K562 (cell line): Measurements from ENCODE around the gene PRKD2. TPM values are rescaled to one million over a fixed set of nuclear protein-coding genes. Genes with fewer than 3 reads are reported as not detected.
A peak's percentile ranks its signal among the peaks of the same experiment; 100 is the strongest.

ENCODE experiments used
- ATAC-seq: fragments of 200-7000 bp; cut with Tn5 transposase; 3 replicates; pipeline ENCODE4 v1.9.1; 2020; ENCODE audit warnings: moderate library complexity
- BruUV-seq: library from RNA; stranded (reverse); fragments of 400-500 nt; replicated peaks from 2 replicates; lab custom pipeline; 2021; lab: Mats Ljungman, UMichigan
- CTCF ChIA-PET: fragments of 300-600 bp; formaldehyde crosslinking; extraction: SDS; loops from one replicate; lab custom pipeline; 2021; ENCODE audit warnings: low intra/inter-chr PET ratio; lab: Yijun Ruan, JAX
- POLR2A ChIA-PET: fragments of 300-600, 350-650 bp; sonication (Branson Sonifier 250); formaldehyde crosslinking; extraction: SDS; loops from one replicate; lab custom pipeline; 2021; ENCODE audit warnings: antibody characterized with exemption, inconsistent platforms; lab: Yijun Ruan, JAX
- DNase-seq, 4 experiments: peaks; one replicate each; pipeline versions ENCODE4 v3.0.0 to v3.0.0-alpha.2; 2011 to 2018; ENCODE audit warnings: low spot score in 3 of 4, mixed read lengths in 3 of 4; ENCODE audit errors: extremely low read depth in 1 of 4
- FAIRE-seq: peaks from 2 replicates; lab custom pipeline; 2011; peaks lifted over from hg19 to GRCh38; lab: Jason Lieb, UNC
- H2AFZ ChIP-seq: 2 replicates; pipeline ENCODE4 v1.6.0; 2011; ENCODE audit warnings: low read depth, low read length, control low read depth, inconsistent platforms
- H3K27ac ChIP-seq: fragments of 200-600 bp; 3 replicates; pipeline ENCODE4 v1.8.0; 2011; ENCODE audit warnings: low read depth, mild to moderate bottlenecking, control low read depth, inconsistent platforms, low read length, moderate library complexity, mixed read lengths; ENCODE audit errors: extremely low read depth
- H3K27me3 ChIP-seq, 2 experiments: fragments of 300-600 bp in 1 of 2; 2 replicates in 1 of 2; 3 replicates in 1 of 2; pipeline versions ENCODE4 v1.6.0 to v1.8.0; 2011; ENCODE audit warnings: inconsistent platforms in 2 of 2, low read length in 2 of 2, mild to moderate bottlenecking in 1 of 2, mixed read lengths in 1 of 2, moderate library complexity in 1 of 2; ENCODE audit not compliant: control insufficient read depth in 2 of 2, insufficient read depth in 2 of 2
- H3K36me3 ChIP-seq: fragments of 300-600 bp; 3 replicates; pipeline ENCODE4 v1.8.0; 2011; ENCODE audit warnings: mild to moderate bottlenecking, low read length, inconsistent platforms; ENCODE audit not compliant: control insufficient read depth, insufficient read depth
- H3K4me1 ChIP-seq, 2 experiments: fragments of 200-600 bp in 1 of 2; replicated peaks in 1 of 2; 2 replicates in 1 of 2; 3 replicates in 1 of 2; pipeline versions ENCODE4 v1.5.1 to v1.8.0; 2011; ENCODE audit warnings: inconsistent platforms in 2 of 2, low read length in 2 of 2, mild to moderate bottlenecking in 1 of 2, mixed read lengths in 1 of 2, moderate library complexity in 1 of 2; ENCODE audit not compliant: control insufficient read depth in 2 of 2, insufficient read depth in 2 of 2
- H3K4me2 ChIP-seq: 2 replicates; pipeline ENCODE4 v1.6.1; 2011; ENCODE audit warnings: low read length, control low read depth, inconsistent platforms, mixed read lengths; ENCODE audit not compliant: insufficient read depth
- H3K4me3 ChIP-seq: fragments of 200-600 bp; sonication (generic), shearing (Covaris generic); 2 replicates; pipeline ENCODE4 v1.5.1; 2016; ENCODE audit warnings: control low read depth, inconsistent platforms
- H3K79me2 ChIP-seq: fragments of 200-600 bp; 3 replicates; pipeline ENCODE4 v1.8.0; 2011; ENCODE audit warnings: low read length, inconsistent platforms; ENCODE audit not compliant: control insufficient read depth, insufficient read depth
- H3K9ac ChIP-seq, 2 experiments: 2 replicates each; pipeline versions ENCODE4 v1.6.0 to v1.6.1; 2011; ENCODE audit warnings: low read depth in 2 of 2, low read length in 2 of 2, control low read depth in 1 of 2, inconsistent platforms in 1 of 2, mild to moderate bottlenecking in 1 of 2, mixed read lengths in 1 of 2; ENCODE audit not compliant: insufficient read depth in 1 of 2
- H3K9me1 ChIP-seq: one replicate; pipeline ENCODE4 v1.6.0; 2011; ENCODE audit warnings: inconsistent platforms, mild to moderate bottlenecking, low read length, moderate library complexity; ENCODE audit not compliant: control insufficient read depth, insufficient read depth
- H3K9me3 ChIP-seq: replicated peaks from 2 replicates; pipeline ENCODE4 v1.5.1; 2011; ENCODE audit warnings: low read depth, low read length, inconsistent platforms; ENCODE audit not compliant: control insufficient read depth, insufficient read depth
- H4K20me1 ChIP-seq: replicated peaks from 2 replicates; pipeline ENCODE4 v1.6.1; 2011; ENCODE audit warnings: low read length, inconsistent platforms, mixed read lengths; ENCODE audit not compliant: control insufficient read depth, insufficient read depth
- ATF7 ChIP-seq: fragments of 450-650 bp; IDR thresholded peaks from 2 replicates; pipeline ENCODE4 v1.7.1; 2014; ENCODE audit warnings: mild to moderate bottlenecking, moderate library complexity
- EGR1 ChIP-seq: fragments of 450-650 bp; conservative IDR thresholded peaks from 2 replicates; pipeline ENCODE4 v1.6.1; 2017; ENCODE audit warnings: mild to moderate bottlenecking
- EP300 ChIP-seq: IDR thresholded peaks from 2 replicates; pipeline ENCODE4 v1.6.1; 2012; ENCODE audit warnings: low read length, improper control_type of control experiment
- L3MBTL2 ChIP-seq: fragments of 450-650 bp; IDR thresholded peaks from 2 replicates; pipeline ENCODE4 v1.6.1; 2016; ENCODE audit warnings: mild to moderate bottlenecking, moderate library complexity
- MAFG ChIP-seq: fragments of 450-650 bp; conservative IDR thresholded peaks from 2 replicates; pipeline ENCODE4 v1.6.1; 2016; ENCODE audit warnings: missing genetic modification characterization, missing compliant biosample characterization
- MEIS2 ChIP-seq: fragments of 450-650 bp; IDR thresholded peaks from 2 replicates; pipeline ENCODE4 v1.6.1; 2014; ENCODE audit warnings: mild to moderate bottlenecking; ENCODE audit not compliant: partially characterized antibody
- MTA1 ChIP-seq: fragments of 450-650 bp; IDR thresholded peaks from 2 replicates; pipeline ENCODE4 v1.6.1; 2017; ENCODE audit warnings: borderline replicate concordance
- NFRKB ChIP-seq: fragments of 450-650 bp; IDR thresholded peaks from 2 replicates; pipeline ENCODE4 v1.6.1; 2016; ENCODE audit warnings: low read depth
- POLR2G ChIP-seq: fragments of 200-400 bp; formaldehyde crosslinking; IDR thresholded peaks from 2 replicates; pipeline ENCODE4 v1.6.1; 2017; ENCODE audit warnings: low read depth, mild to moderate bottlenecking, antibody characterized with exemption, low read length, moderate library complexity
- PRDM10 ChIP-seq: fragments of 450-650 bp; IDR thresholded peaks from 2 replicates; pipeline ENCODE4 v1.6.1; 2018; ENCODE audit not compliant: partially characterized antibody
- SMAD1 ChIP-seq: fragments of 150-350 bp; IDR thresholded peaks from 2 replicates; pipeline ENCODE4 v1.6.1; 2014; ENCODE audit warnings: low read length, low read depth; ENCODE audit not compliant: partially characterized antibody
- SMARCB1 ChIP-seq: IDR thresholded peaks from 2 replicates; pipeline ENCODE4 v1.6.1; 2011; ENCODE audit warnings: improper control_type of control experiment, low read depth; ENCODE audit not compliant: insufficient read length
- SRF ChIP-seq, 2 experiments: fragments of 250-450, 450-650 bp in 1 of 2; sonication (Bioruptor Pico) in 1 of 2; sonication (generic) in 1 of 2; formaldehyde crosslinking; IDR thresholded peaks; 2 replicates each; pipeline versions ENCODE4 v1.5.0 to v1.5.1; 2020 to 2022; ENCODE audit warnings: mild to moderate bottlenecking in 1 of 2, missing genetic modification reagents in 1 of 2
- TCF3 ChIP-seq: sonication (generic); formaldehyde crosslinking; IDR thresholded peaks from 2 replicates; pipeline ENCODE4 v1.4.0; 2020; ENCODE audit warnings: mild to moderate bottlenecking, missing genetic modification reagents
- ZNF197 ChIP-seq: fragments of 200-800 bp; sonication (Bioruptor generic); IDR thresholded peaks from 2 replicates; pipeline ENCODE4 v1.6.1; 2016; ENCODE audit warnings: low read depth, missing genetic modification characterization, missing compliant biosample characterization
- ZNF3 ChIP-seq: fragments of 250-450 bp; sonication (Bioruptor Pico); IDR thresholded peaks from 2 replicates; pipeline ENCODE4 v1.5.0; 2021; ENCODE audit warnings: mild to moderate bottlenecking, moderate library complexity
- ZNF740 ChIP-seq, 3 experiments: fragments of 200-800 bp in 1 of 3; sonication (Bioruptor generic) in 1 of 3; sonication (generic) in 1 of 3; formaldehyde crosslinking in 1 of 3; IDR thresholded peaks; 2 replicates each; pipeline versions ENCODE4 v1.6.1 to v1.8.0; 2016 to 2022; ENCODE audit warnings: mild to moderate bottlenecking in 2 of 3, missing compliant biosample characterization in 2 of 3, missing genetic modification characterization in 2 of 3, missing genetic modification reagents in 1 of 3
- WGBS: fragments of 100-300 bp; shearing (Covaris generic); methylation state at CpG from one replicate; pipeline ENCODE4 v1.1.6; 2016; ENCODE audit warnings: low coverage, mixed read lengths; ENCODE audit not compliant: insufficient coverage; ENCODE audit errors: missing lambda C conversion rate; 5-methylcytosine and 5-hydroxymethylcytosine counted together
- in situ Hi-C: fragments of 300-500 bp; cut with MboI; formaldehyde crosslinking; loops from 4 replicates; pipeline ENCODE4 v1.15.0; 2018; ENCODE audit warnings: inconsistent platforms, mixed read lengths
- intact Hi-C: fragments of 100-400 bp; cut with micrococcal nuclease; formaldehyde crosslinking; loops from 2 replicates; pipeline ENCODE4 v1.14.2; 2022
- polyA plus RNA-seq, 8 experiments: library from polyadenylated mRNA; depleted of rRNA in 4 of 8; stranded (reverse) in 5 of 8; unstranded in 3 of 8; fragments of >200 nt; fragmentation: Nextera tagmentation in 2 of 8; fragmentation: Illumina TruSeq in 1 of 8; extraction: Ambion mirVana in 2 of 8; extraction: Trizol in 1 of 8; gene quantifications; 2 replicates each; pipeline versions ENCODE4 v1.2.1 to v1.2.3, GENCODE V29; 2011 to 2014; ENCODE audit warnings: inconsistent platforms in 1 of 8, missing spikeins in 1 of 8
- total RNA-seq, 7 experiments: library from RNA; depleted of rRNA in 6 of 7; stranded (reverse); fragments of >200 nt in 6 of 7; fragmentation: Illumina TruSeq in 2 of 7; extraction: Trizol in 2 of 7; gene quantifications; 2 replicates each; pipeline versions ENCODE4 v1.2.1 to v1.2.3, GENCODE V29; 2011 to 2021; ENCODE audit warnings: low replicate concordance in 1 of 7

PRKD2 gene
- total and polyA plus RNA-seq, 9 of the 15 experiments (the other 6 are each of a cell fraction or from before 2014, with no cell fraction given): 1.8 to 60.0 (median 15.0) TPM

DNA sequence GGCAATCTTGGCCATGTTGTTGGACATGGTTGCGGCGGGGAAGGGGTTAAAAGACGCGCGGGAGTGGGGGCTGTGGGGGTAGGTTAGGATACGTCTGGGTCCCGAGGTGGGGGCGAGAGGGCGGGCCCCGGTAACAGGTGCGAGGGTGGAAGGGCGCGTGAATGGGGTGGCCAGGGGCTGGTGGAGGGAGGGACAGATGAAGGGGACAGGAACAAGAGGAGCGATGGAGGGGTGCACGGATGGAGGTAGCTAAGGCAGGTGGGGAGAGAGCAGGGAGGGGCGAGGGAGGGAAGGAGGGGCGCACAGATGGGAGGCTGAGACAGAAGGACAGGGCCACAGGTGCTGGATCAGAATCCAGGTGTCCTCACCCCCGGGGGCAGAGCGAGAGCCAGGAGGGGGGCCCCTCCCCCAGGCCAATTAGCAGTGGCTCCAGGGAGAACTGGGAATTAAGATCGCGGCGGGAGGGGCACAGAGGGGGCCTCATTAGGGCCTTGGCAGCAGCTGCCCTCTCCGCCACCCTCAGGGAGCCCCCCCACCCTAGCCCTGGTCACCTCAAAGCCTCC, 82.2 kb downstream of the PRKD2 start (continued):
- no peak for TF ChIP-seq ZNF197
- TF ChIP-seq MEIS2: no peak
- no peak for TF ChIP-seq NFRKB
- no peak for TF ChIP-seq MTA1
- no peak for TF ChIP-seq L3MBTL2
- TF ChIP-seq, all 486 proteins: peak for 8

DNA sequence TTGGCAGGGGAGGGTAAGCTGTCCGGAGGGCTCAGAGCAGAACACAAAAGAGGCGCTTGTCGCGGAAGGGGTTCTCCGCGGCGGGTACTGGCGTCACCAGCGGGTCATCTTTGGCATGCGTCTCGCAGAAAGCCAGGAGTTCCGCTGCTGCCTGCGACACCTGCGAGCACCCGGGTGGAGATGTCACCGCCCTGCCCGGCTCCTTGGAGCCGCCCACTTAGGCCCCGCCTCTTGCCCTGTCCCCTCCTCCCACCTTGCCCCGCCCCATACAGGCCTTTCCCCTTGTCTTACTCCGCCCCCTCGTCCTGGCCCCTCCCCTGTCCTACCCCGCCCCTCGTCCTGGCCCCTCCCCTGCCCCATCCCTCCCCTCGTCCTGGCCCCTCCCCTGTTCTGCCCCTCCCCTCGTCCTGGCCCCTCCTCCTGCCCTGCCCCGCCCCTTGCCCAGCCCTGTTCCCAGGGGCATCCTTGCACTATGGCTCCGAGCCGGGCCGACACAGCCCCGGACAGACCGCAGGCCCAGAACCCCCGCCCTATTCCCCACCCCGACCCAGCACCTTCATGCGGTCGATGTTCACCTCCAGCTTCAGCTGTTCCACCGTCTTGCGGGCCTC, 82.8 kb downstream of the PRKD2 start:
- Histone ChIP-seq H3K4me2 (peak overlapping the region; percentile 88), H2AFZ (peak overlapping the region; percentile 58), H3K9me3 (no peaks in the 10 kb centered on the region), H3K27ac (no peak overlapping the region), H3K9ac (peak overlapping the region; percentile 34 to 88), H3K27me3 (no peaks in the 10 kb centered on the region), H3K9me1 (no peaks in the 10 kb centered on the region), H3K4me3 (peak overlapping the region; percentile 32), H4K20me1 (no peaks in the 10 kb centered on the region), H3K36me3 (no peaks in the 10 kb centered on the region), H3K79me2 (no peaks in the 10 kb centered on the region), H3K4me1 (peaks cover 38 to 74% of the 10 kb centered on the region in 2 experiments)
- ChIA-PET CTCF (no interaction called here), POLR2A (interaction anchor here (0.6 to 1.5 kb wide), 4 partner anchors 10 to 98 kb away, joined by 3 to 5 read pairs (median 3); partner anchors contain the start of gene PTGIR)
- peak; percentile 94 to 98 (median 98) for DNase-seq
- BruUV-seq: no TSS peak
- peak; percentile 83 for ATAC-seq
- WGBS: under 1% methylated on average over 25 of the region's 38 CpGs
- in situ Hi-C loops: no loop called here
- intact Hi-C loops: loop anchor here (1.0 kb wide), 1 partner anchor 17 kb away; no protein-coding TSS in a partner anchor
- FAIRE-seq: peak; percentile 75
- no peak for TF ChIP-seq SMAD1
- TF ChIP-seq EGR1: 0 out of 2 replicates have a peak, but pooled peaks have one; percentile 14
- TF ChIP-seq ZNF740 (CRISPR knock-in tag; IDR thresholded peaks at IDR 0.05): no peak
- no peak for TF ChIP-seq ZNF740 (tag; IDR thresholded peaks at IDR 0.05)
- TF ChIP-seq MAFG (tag): no peak
- TF ChIP-seq SRF (CRISPR knock-in tag; IDR thresholded peaks at IDR 0.05): peak in 1 of 2 experiments; percentile 26; a peak in 1 of 4 replicates
- no peak for TF ChIP-seq EP300
- no peak for TF ChIP-seq ZNF3 (CRISPR knock-in tag)
- no peak for TF ChIP-seq TCF3 (CRISPR knock-in tag)
- TF ChIP-seq ATF7: 0 out of 2 replicates have a peak, but pooled peaks have one; percentile 19
- TF ChIP-seq POLR2G: peak; percentile 59
- no peak for TF ChIP-seq SMARCB1
- TF ChIP-seq PRDM10: peak; percentile 73
